ENCODE measurements around the gene OR9A2.

DNA sequence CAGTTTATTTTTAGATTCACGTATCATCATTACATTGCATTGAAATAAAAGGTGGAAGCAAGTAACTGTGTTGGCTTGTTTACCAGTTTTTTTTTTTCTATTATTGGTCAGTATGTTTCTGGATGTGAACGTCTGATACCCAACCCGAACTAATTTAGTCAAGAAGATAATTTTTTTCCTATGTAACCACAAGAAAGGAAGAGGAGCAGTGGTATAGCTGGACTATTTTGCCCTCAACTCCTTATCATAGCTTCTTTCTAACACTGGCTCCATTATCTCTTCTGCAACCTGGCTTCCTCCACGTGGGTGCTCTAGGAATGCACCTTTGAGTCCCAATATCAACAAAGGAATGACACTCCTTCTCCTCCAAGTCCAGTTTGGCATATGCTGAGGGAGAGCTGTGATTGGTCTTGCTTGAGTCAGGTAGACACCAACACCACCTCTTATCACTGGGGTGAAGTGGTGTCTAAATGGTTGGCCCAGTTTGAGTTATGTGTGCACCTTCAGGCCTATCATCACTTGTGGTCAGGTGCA, 29.4 kb downstream of the OR9A2 start:
- TF ChIP-seq, protein P1, sequence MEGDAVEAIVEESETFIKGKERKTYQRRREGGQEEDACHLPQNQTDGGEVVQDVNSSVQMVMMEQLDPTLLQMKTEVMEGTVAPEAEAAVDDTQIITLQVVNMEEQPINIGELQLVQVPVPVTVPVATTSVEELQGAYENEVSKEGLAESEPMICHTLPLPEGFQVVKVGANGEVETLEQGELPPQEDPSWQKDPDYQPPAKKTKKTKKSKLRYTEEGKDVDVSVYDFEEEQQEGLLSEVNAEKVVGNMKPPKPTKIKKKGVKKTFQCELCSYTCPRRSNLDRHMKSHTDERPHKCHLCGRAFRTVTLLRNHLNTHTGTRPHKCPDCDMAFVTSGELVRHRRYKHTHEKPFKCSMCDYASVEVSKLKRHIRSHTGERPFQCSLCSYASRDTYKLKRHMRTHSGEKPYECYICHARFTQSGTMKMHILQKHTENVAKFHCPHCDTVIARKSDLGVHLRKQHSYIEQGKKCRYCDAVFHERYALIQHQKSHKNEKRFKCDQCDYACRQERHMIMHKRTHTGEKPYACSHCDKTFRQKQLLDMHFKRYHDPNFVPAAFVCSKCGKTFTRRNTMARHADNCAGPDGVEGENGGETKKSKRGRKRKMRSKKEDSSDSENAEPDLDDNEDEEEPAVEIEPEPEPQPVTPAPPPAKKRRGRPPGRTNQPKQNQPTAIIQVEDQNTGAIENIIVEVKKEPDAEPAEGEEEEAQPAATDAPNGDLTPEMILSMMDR (IDR thresholded peaks at IDR 0.05; ENCODE audit: low read depth, low read length): no peak
- TF ChIP-seq EZH2phosphoT487 (IDR thresholded peaks at IDR 0.05; ENCODE audit: low read depth): no peak

Data from OCI-LY3 (cell line).